Measurements from ENCODE around the gene RTN4RL2.

DNA sequence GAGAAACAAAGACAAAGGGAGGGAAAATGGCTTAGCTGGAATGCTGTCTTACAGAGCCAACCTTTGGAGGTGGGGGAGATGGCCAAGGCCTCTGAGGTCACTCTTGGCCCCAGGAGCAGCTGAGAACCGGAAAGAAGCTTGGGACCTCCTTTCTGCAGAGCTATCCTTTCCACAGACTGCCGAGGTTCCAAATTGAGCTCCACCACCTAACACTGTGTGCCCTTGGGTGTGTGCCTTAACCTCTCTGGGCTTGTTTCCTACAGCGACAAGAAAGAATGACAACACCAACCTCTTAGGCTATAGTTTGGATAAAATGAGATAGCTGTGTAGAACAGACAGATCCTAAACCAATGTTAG lies 23.2 kb downstream of the RTN4RL2 start:
- TF ChIP-seq MXD4 (CRISPR knock-in tag; IDR thresholded peaks at IDR 0.05; ENCODE audit: borderline replicate concordance) (no peak), SP1 (CRISPR knock-in tag; conservative IDR thresholded peaks at IDR 0.05) (no peak)

All from WTC11 (cell line).